Stimulated activated CD8-positive, alpha-beta memory T cell treated with anti-CD3 and anti-CD28 coated beads, Interleukin-4, amount 100 ng/mL, for 1 hour (primary cell): ENCODE results near the gene KLHDC7A.
"Not testable (repeated sequence)": the region's sequence is repeated elsewhere in the genome, so short reads cannot be mapped to it uniquely, and the experiment has no call there.

ENCODE experiments used
- DNase-seq, 2 donors: peaks; one replicate each; pipeline ENCODE4 v3.0.0-alpha.2; 2020; ENCODE audit warnings: low read depth in 2 of 2, low spot score in 1 of 2

KLHDC7A gene

GRCh38 chr1:18480315-18481189, at the start of gene KLHDC7A:
TSS of gene KLHDC7A (plus strand) at chr1:18480930. CDS start at chr1:18480982, 52 bp downstream.
- no peak for DNase-seq

- no peak for DNase-seq
Observed at GRCh38 chr1:18434041-18434440, 46.7 kb upstream of the KLHDC7A start.

GRCh38 chr1:18440385-18441226, 40.1 kb upstream of the KLHDC7A start:
- DNase-seq = no peak

- no peak for DNase-seq
Observed at GRCh38 chr1:18443587-18444520, 36.9 kb upstream of the KLHDC7A start.

GRCh38 chr1:18444563-18444962, 36.2 kb upstream of the KLHDC7A start:
- no peak for DNase-seq

GRCh38 chr1:18446751-18447150, 34.0 kb upstream of the KLHDC7A start:
- no peak for DNase-seq

- DNase-seq = no peak
Observed at GRCh38 chr1:18447509-18448220, 33.1 kb upstream of the KLHDC7A start.

- DNase-seq = no peak
Observed at GRCh38 chr1:18448889-18449288, 31.8 kb upstream of the KLHDC7A start.

- no peak for DNase-seq
Observed at GRCh38 chr1:18452550-18452949, 28.2 kb upstream of the KLHDC7A start.

- no peak for DNase-seq
Observed at GRCh38 chr1:18458133-18459092, 22.3 kb upstream of the KLHDC7A start.

GRCh38 chr1:18461656-18462055, 19.1 kb upstream of the KLHDC7A start:
- no peak for DNase-seq

GRCh38 chr1:18462517-18462916, 18.2 kb upstream of the KLHDC7A start:
- DNase-seq = not testable (repeated sequence)

GRCh38 chr1:18463063-18463462, 17.7 kb upstream of the KLHDC7A start:
- DNase-seq = no peak

GRCh38 chr1:18463984-18464664, 16.6 kb upstream of the KLHDC7A start:
- no peak for DNase-seq

GRCh38 chr1:18464665-18465050, 16.1 kb upstream of the KLHDC7A start:
- no peak for DNase-seq

- DNase-seq = no peak
Observed at GRCh38 chr1:18466676-18467075, 14.1 kb upstream of the KLHDC7A start.

- no peak for DNase-seq
Observed at GRCh38 chr1:18468570-18468969, 12.2 kb upstream of the KLHDC7A start.

GRCh38 chr1:18469514-18469913, 11.2 kb upstream of the KLHDC7A start:
- DNase-seq = no peak
